Activated T-helper 9 cell treated with anti-CD3 and anti-CD28 coated beads, Interleukin-2, amount 50 U/mL, for 16 hours (primary cell): ENCODE data around the gene MXRA8.

Experiments used
- DNase-seq: peaks from one replicate; pipeline ENCODE4 v3.0.0-alpha.2; 2020; ENCODE audit warnings: low read depth

The MXRA8 gene

GRCh38 chr1:1367315-1367714 lies 9.0 kb upstream of the MXRA8 start:
- DNase-seq: no peak

GRCh38 chr1:1366699-1367066 lies 8.3 kb upstream of the MXRA8 start:
- no peak for DNase-seq

- no peak for DNase-seq
These were observed 7.7 kb upstream of the MXRA8 start for GRCh38 chr1:1365875-1366698.

- no peak for DNase-seq
These were observed 5.9 kb upstream of the MXRA8 start for GRCh38 chr1:1364266-1364665.

- no peak for DNase-seq
These were observed 3.6 kb upstream of the MXRA8 start for GRCh38 chr1:1361982-1362423.

GRCh38 chr1:1361233-1361981 lies 3.1 kb upstream of the MXRA8 start:
- no peak for DNase-seq

GRCh38 chr1:1360506-1361169 lies 2.3 kb upstream of the MXRA8 start:
- no peak for DNase-seq

GRCh38 chr1:1359664-1360468 lies 1.5 kb upstream of the MXRA8 start:
- no peak for DNase-seq

- no peak for DNase-seq
These were observed 931 bp upstream of the MXRA8 start for GRCh38 chr1:1359308-1359663.

GRCh38 chr1:1357871-1358432 lies 403 bp downstream of the MXRA8 start:
- no peak for DNase-seq

- no peak for DNase-seq
These were observed 1.5 kb downstream of the MXRA8 start for GRCh38 chr1:1356796-1357401.

- no peak for DNase-seq
These were observed 2.1 kb downstream of the MXRA8 start for GRCh38 chr1:1356166-1356795.

- no peak for DNase-seq
These were observed 2.9 kb downstream of the MXRA8 start for GRCh38 chr1:1355416-1355815.

GRCh38 chr1:1354271-1355247 lies 3.8 kb downstream of the MXRA8 start:
- DNase-seq: no peak

GRCh38 chr1:1353389-1354151 lies 4.8 kb downstream of the MXRA8 start:
- DNase-seq: no peak

GRCh38 chr1:1352786-1353388 lies 5.5 kb downstream of the MXRA8 start:
- no peak for DNase-seq

- no peak for DNase-seq
These were observed 6.6 kb downstream of the MXRA8 start for GRCh38 chr1:1351511-1352427.
